ENCODE results near the gene CAVIN4.

DNA sequence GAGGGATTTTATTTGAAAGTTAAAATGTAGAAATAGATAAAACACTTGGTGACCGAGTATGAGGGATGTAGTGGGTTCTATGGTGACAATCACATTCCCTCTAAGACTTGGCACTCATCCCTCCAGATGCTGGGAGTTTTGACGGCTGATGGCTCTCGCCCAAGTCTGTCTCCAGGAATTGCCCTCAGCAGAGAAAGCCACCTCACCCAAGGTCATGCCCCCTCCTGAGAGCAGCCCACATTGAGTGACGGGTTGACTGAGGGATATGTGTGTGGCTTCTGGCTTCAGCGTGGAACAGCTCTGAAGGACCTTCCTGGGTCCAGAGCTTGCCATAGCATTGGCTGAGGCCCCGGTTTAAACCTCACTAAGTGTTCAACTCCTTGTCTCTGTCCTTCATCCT lies 19.4 kb downstream of the CAVIN4 start:
- TF ChIP-seq POLR2AphosphoS5 (IDR thresholded peaks at IDR 0.05; ENCODE audit: borderline replicate concordance, low read depth, low read length) (no peak), EZH2 (IDR thresholded peaks at IDR 0.05) (no peak), FOXP2 (optimal IDR thresholded peaks at IDR 0.05; ENCODE audit: control extremely low read depth, extremely low read length, insufficient read depth) (no peak)
